Neural progenitor cell (in vitro differentiated cells): Measurements from ENCODE around the gene METTL8. TPM values are rescaled to one million over a fixed set of nuclear protein-coding genes. Genes with fewer than 3 reads are reported as not detected.

ENCODE experiments used
- DNase-seq: peaks from one replicate; pipeline ENCODE4 v3.0.0-alpha.2; 2016; ENCODE audit warnings: low spot score
- H2AFZ ChIP-seq: fragments of 200-600 bp; sonication (generic); replicated peaks from 2 replicates; pipeline ENCODE4 v1.6.1; 2016; ENCODE audit warnings: antibody characterized with exemption
- H3F3A ChIP-seq: fragments of 200-600 bp; sonication (generic); 2 replicates; pipeline ENCODE4 v1.6.1; 2016; ENCODE audit warnings: antibody characterized with exemption, low read depth
- H3K27ac ChIP-seq: fragments of 200-600 bp; sonication (generic); 2 replicates; pipeline ENCODE4 v1.5.1; 2016; ENCODE audit warnings: mild to moderate bottlenecking
- H3K27me3 ChIP-seq: fragments of 200-600 bp; sonication (generic); 2 replicates; pipeline ENCODE4 v1.6.1; 2016; ENCODE audit warnings: mild to moderate bottlenecking, moderate library complexity
- H3K36me3 ChIP-seq: fragments of 200-600 bp; sonication (generic); 2 replicates; pipeline ENCODE4 v1.5.1; 2016
- H3K4me1 ChIP-seq: fragments of 200-600 bp; sonication (generic); 2 replicates; pipeline ENCODE4 v1.6.1; 2016; ENCODE audit warnings: mixed run types
- H3K4me2 ChIP-seq: fragments of 200-600 bp; sonication (generic); 2 replicates; pipeline ENCODE4 v1.6.1; 2016
- H3K4me3 ChIP-seq: fragments of 200-600 bp; sonication (generic); 2 replicates; pipeline ENCODE4 v1.5.1; 2016
- H3K79me2 ChIP-seq: fragments of 200-600 bp; sonication (generic); 2 replicates; pipeline ENCODE4 v1.6.1; 2016; ENCODE audit warnings: low read depth
- H3K9ac ChIP-seq: fragments of 200-600 bp; sonication (generic); 2 replicates; pipeline ENCODE4 v1.6.1; 2016
- H3K9me3 ChIP-seq: fragments of 200-600 bp; sonication (generic); 2 replicates; pipeline ENCODE4 v1.5.1; 2016; ENCODE audit warnings: low read depth
- H4K20me1 ChIP-seq: fragments of 200-600 bp; sonication (generic); 2 replicates; pipeline ENCODE4 v1.6.1; 2016; ENCODE audit warnings: low read depth
- H3K27ac Mint-ChIP-seq: 3 replicates; pipeline ENCODE4 v1.8.0; 2021; ENCODE audit warnings: mixed read lengths
- H3K27me3 Mint-ChIP-seq: 2 replicates; pipeline ENCODE4 v1.8.0; 2022; ENCODE audit warnings: low read depth, mild to moderate bottlenecking, inconsistent platforms, moderate library complexity, mixed read lengths; ENCODE audit not compliant: insufficient read depth
- H3K36me3 Mint-ChIP-seq: 3 replicates; pipeline ENCODE4 v1.8.0; 2021; ENCODE audit warnings: mixed read lengths
- H3K4me1 Mint-ChIP-seq: 3 replicates; pipeline ENCODE4 v1.8.0; 2021; ENCODE audit warnings: mixed read lengths
- H3K4me3 Mint-ChIP-seq: 3 replicates; pipeline ENCODE4 v1.8.0; 2021; ENCODE audit warnings: mild to moderate bottlenecking, moderate library complexity, mixed read lengths
- H3K9me3 Mint-ChIP-seq: 3 replicates; pipeline ENCODE4 v1.8.0; 2020; ENCODE audit warnings: mixed read lengths
- CTCF ChIP-seq: fragments of 200-600 bp; sonication (generic); IDR thresholded peaks from 2 replicates; pipeline ENCODE4 v1.5.1; 2017; ENCODE audit warnings: antibody characterized with exemption, mild to moderate bottlenecking
- EZH2 ChIP-seq: fragments of 200-600 bp; sonication (generic); IDR thresholded peaks from 2 replicates; pipeline ENCODE4 v1.6.1; 2017; ENCODE audit warnings: antibody characterized with exemption, mild to moderate bottlenecking, moderate library complexity
- EZH2phosphoT487 ChIP-seq: fragments of 200-600 bp; sonication (generic); IDR thresholded peaks from 2 replicates; pipeline ENCODE4 v1.6.1; 2017; ENCODE audit warnings: antibody characterized with exemption
- total RNA-seq: library from RNA; depleted of rRNA; stranded (reverse); fragments of >200 nt; gene quantifications from 2 replicates; pipeline ENCODE4 v1.2.3, GENCODE V29; 2015; ENCODE audit warnings: low replicate concordance

METTL8 gene
- total RNA-seq, 1 donor from 2014 or later, result 29.2 TPM

GRCh38 chr2:171402906-171403580, 30.7 kb downstream of the METTL8 start:
- peaks cover 5% of the 10 kb centered on the region for H3K36me3 ChIP-seq
- Mint-ChIP-seq H3K27ac (no peak overlapping the region), H3K9me3 (peaks cover 6% of the 10 kb centered on the region), H3K4me1 (no peaks in the 10 kb centered on the region), H3K27me3 (no peaks in the 10 kb centered on the region), H3K36me3 (peaks cover 7% of the 10 kb centered on the region), H3K4me3 (no peak overlapping the region)
- no peak overlapping the region for H3K9ac ChIP-seq
- TF ChIP-seq EZH2, result no peak
- no peak for TF ChIP-seq CTCF
- TF ChIP-seq EZH2phosphoT487, result no peak
- no peak overlapping the region for H2AFZ ChIP-seq
- DNase-seq, result no peak
- no peaks in the 10 kb centered on the region for H4K20me1 ChIP-seq
- H3K4me2 ChIP-seq, result no peak overlapping the region
- no peaks in the 10 kb centered on the region for H3K4me1 ChIP-seq
- no peaks in the 10 kb centered on the region for H3F3A ChIP-seq
- no peaks in the 10 kb centered on the region for H3K27me3 ChIP-seq
- peaks cover 9% of the 10 kb centered on the region for H3K9me3 ChIP-seq
- peaks cover 36% of the 10 kb centered on the region for H3K79me2 ChIP-seq
- no peak overlapping the region for H3K4me3 ChIP-seq
- H3K27ac ChIP-seq, result no peak overlapping the region

GRCh38 chr2:171401947-171402346, 31.8 kb downstream of the METTL8 start:
- no peak overlapping the region for H3K27ac ChIP-seq
- DNase-seq, result no peak
- H3K4me1 ChIP-seq, result no peaks in the 10 kb centered on the region
- TF ChIP-seq EZH2phosphoT487, result no peak
- TF ChIP-seq CTCF, result no peak
- TF ChIP-seq EZH2, result no peak
- no peak overlapping the region for H3K4me3 ChIP-seq
- H3K79me2 ChIP-seq, result peaks cover 43% of the 10 kb centered on the region
- H3K27me3 ChIP-seq, result no peaks in the 10 kb centered on the region
- Mint-ChIP-seq H3K9me3 (peaks cover 6% of the 10 kb centered on the region), H3K27ac (no peak overlapping the region), H3K4me1 (no peaks in the 10 kb centered on the region), H3K36me3 (peaks cover 7% of the 10 kb centered on the region), H3K4me3 (no peak overlapping the region), H3K27me3 (no peaks in the 10 kb centered on the region)
- H2AFZ ChIP-seq, result no peak overlapping the region
- peaks cover 9% of the 10 kb centered on the region for H3K9me3 ChIP-seq
- no peaks in the 10 kb centered on the region for H4K20me1 ChIP-seq
- peaks cover 5% of the 10 kb centered on the region for H3K36me3 ChIP-seq
- no peak overlapping the region for H3K9ac ChIP-seq
- no peak overlapping the region for H3K4me2 ChIP-seq
- H3F3A ChIP-seq, result no peaks in the 10 kb centered on the region

GRCh38 chr2:171400395-171400794, 33.4 kb downstream of the METTL8 start:
- Mint-ChIP-seq H3K4me3 (no peak overlapping the region), H3K27ac (no peak overlapping the region), H3K9me3 (peaks cover 8% of the 10 kb centered on the region), H3K4me1 (no peaks in the 10 kb centered on the region), H3K27me3 (no peaks in the 10 kb centered on the region), H3K36me3 (peaks cover 7% of the 10 kb centered on the region)
- TF ChIP-seq CTCF, result no peak
- TF ChIP-seq EZH2phosphoT487, result no peak
- no peak for TF ChIP-seq EZH2
- no peak for DNase-seq
- H3F3A ChIP-seq, result no peaks in the 10 kb centered on the region
- no peaks in the 10 kb centered on the region for H3K4me1 ChIP-seq
- peaks cover 41% of the 10 kb centered on the region for H3K79me2 ChIP-seq
- no peak overlapping the region for H3K4me3 ChIP-seq
- H3K27ac ChIP-seq, result no peak overlapping the region
- no peaks in the 10 kb centered on the region for H4K20me1 ChIP-seq
- H3K4me2 ChIP-seq, result no peak overlapping the region
- no peak overlapping the region for H3K9ac ChIP-seq
- H2AFZ ChIP-seq, result peak overlapping the region; percentile 22
- H3K9me3 ChIP-seq, result peaks cover 9% of the 10 kb centered on the region
- peaks cover 5% of the 10 kb centered on the region for H3K36me3 ChIP-seq
- H3K27me3 ChIP-seq, result no peaks in the 10 kb centered on the region
